GM10266 (cell line): Measurements from ENCODE around the gene MISP.

Source experiments
- DNase-seq: peaks from one replicate; pipeline ENCODE4 v3.0.0; 2012; ENCODE audit errors: extremely low spot score
- CTCF ChIP-seq: IDR thresholded peaks from 2 replicates; pipeline ENCODE4 v1.5.1; 2012; ENCODE audit warnings: mild to moderate bottlenecking, low read depth; ENCODE audit not compliant: control insufficient read depth, insufficient read depth; ENCODE audit errors: missing control alignments

MISP gene

GRCh38 chr19:789701-790060 is 38.8 kb downstream of the MISP start:
- no peak for TF ChIP-seq CTCF
- no peak for DNase-seq

- no peak for TF ChIP-seq CTCF
- DNase-seq, result no peak
Measured at GRCh38 chr19:791007-791566, 40.2 kb downstream of the MISP start.

GRCh38 chr19:791567-792305 is 40.8 kb downstream of the MISP start:
- no peak for DNase-seq
- no peak for TF ChIP-seq CTCF

GRCh38 chr19:792306-792885 is 41.5 kb downstream of the MISP start:
- no peak for TF ChIP-seq CTCF
- DNase-seq, result no peak

GRCh38 chr19:793806-794205 is 42.9 kb downstream of the MISP start:
- no peak for TF ChIP-seq CTCF
- DNase-seq, result no peak

GRCh38 chr19:795073-795611 is 44.2 kb downstream of the MISP start:
- TF ChIP-seq CTCF, result no peak
- no peak for DNase-seq
